NCI-H2029 (cell line): ENCODE data around the gene CNIH2.
"Not testable (repeated sequence)": the region's sequence is repeated elsewhere in the genome, so short reads cannot be mapped to it uniquely, and the experiment has no call there.

ENCODE experiments used
- DNase-seq: peaks from one replicate; lab custom pipeline; 2025; lab: John Stamatoyannopoulos, UW

Gene CNIH2

DNA sequence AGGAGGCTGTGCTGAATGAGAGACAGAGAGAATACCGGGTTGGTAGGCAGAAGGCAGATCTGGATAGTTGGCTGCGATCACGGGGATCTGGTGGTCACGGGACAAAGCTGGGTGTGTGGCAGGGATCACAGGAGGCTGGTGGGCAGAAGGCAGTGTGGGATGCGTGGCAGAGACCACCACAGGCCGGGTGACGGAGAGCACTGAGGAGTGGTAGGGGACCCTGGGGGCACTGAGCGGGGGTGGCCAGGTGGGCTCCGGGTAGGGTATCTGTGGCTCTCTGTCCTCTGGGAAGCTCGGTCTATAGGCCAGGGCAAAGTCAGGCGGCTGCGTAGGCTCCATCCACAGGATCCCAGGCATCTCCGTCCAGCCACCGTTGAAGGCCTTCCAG lies 37.5 kb downstream of the CNIH2 start:
- DNase-seq: no peak

DNA sequence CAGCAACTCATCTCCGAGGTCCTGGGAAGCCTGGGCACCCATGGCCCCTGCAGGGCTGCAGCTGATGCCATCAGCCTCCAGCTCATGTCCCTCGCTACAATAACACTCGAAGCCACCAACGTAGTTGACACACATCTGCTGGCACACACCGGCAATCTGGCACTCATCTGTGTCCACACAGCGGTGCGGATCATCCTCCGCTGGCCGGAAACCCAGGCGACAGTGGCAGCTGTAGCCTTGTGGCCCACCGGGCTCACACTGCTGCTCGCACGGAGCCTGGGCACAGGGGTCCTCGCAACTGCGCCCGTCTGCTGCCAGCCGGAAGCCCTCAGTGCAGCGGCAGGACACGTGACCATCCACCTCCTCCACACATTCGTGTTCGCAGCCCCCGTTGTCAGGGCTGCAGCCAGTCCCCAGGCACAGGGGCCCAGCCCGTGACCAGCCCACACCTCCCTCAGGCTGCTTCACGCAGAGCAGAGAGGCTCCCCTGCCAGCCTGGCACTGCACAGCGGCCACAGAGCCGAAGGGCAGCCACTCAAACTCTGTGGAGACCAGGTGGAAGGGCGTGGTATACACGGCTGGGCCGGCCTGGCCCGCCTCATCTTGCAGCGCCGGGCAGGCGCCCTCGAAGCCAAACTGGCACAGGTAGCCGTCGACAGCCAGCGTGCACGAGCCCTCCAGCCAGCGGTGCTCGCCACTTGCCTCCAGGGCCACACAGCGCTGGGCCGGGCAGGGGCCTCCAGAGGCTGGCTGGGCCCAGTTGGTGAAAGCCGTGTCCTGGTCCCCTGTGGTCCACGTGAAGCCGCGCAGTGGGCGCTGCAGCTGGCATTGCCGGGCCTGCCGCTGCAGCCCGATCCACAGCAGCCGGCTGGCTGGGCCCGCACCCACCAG lies 38.2 kb downstream of the CNIH2 start:
- peak; percentile 64 for DNase-seq

DNA sequence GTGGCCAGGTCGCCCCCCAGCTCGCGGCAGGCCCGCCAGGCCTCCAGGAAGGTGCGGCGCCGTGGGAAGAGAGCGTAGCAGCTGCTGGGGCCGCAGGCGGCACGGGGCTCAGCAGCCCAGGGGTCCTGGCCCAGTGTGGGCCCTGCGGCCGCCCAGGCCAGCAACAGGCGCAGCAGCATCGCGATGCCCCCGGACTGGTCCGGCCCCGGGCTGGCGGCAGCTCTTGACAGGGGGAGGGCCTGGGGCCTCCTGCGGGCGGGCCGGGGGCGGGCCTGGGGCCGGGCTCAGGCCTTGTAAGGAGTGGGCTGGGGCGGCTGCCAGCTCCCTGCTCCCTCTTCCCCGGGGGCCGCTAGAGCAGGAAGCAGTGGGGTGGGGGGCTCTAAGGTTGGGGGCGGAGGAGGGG lies 38.9 kb downstream of the CNIH2 start, which contains the start of gene CD248:
TSS of gene CD248 (minus strand) at position 196 of the 403 bp plus-strand sequence. CDS start at position 179, 17 bp downstream.
- DNase-seq: no peak

DNA sequence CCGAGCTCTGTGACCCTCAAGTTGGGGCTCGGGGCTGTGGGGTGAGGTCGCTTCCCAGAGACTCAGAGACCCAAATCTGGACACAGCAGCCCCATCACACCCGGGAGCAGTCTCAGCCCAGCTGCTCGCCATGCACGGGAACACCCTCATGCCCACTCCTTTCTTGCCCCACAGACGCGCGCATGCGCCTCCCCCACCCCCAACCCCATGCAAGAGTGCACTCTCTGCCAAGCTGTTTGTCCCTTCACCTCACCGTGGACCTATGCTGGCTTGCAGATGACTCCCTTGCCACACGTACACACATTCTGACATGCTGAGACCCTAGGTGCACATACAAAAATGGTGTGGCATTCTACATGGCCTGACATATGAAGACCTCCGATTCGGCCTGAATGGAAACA lies 39.3 kb downstream of the CNIH2 start:
- no peak for DNase-seq

DNA sequence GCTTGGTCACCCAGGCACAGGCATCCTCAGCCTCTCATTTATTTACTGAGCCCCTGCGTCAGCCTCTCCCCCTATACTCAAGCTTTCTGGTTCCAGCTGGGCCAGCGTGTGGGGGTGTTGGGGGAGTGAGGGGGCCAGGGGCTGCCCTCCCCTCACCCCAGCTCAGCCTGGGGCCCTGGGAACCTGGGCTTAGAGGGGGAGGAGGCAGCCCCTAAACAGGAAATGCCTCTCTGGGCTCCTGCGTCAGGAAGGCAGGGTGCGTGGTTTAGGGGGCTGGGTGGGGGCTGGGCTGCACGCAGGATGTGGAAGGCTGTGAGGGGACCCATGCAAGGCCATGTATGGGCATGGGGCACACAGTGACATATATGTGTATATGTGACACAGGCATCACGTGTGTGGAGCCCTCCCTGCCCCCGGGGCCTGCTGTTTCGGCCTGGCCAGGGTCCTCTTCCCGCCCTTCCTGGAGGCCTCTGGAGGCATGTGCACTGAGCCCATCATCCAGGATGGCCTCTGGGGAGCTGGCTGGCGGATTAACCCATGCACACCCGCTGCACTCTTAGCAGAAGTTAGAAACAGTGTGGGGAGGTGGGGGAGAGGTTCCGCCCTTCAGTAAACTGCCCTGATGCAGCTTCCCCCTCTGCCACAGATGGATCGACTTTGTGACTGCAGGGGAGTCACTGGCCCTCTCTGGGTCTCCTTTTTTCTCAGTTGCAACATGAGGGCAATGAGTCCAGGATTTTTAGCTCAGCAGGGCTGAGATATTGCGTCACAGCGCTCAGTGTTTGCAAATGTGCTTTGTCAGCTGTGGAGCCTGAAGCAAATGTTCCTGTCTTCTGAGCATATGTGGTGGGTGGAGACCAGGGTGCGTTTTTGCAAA lies 40.0 kb downstream of the CNIH2 start:
- DNase-seq: no peak

DNA sequence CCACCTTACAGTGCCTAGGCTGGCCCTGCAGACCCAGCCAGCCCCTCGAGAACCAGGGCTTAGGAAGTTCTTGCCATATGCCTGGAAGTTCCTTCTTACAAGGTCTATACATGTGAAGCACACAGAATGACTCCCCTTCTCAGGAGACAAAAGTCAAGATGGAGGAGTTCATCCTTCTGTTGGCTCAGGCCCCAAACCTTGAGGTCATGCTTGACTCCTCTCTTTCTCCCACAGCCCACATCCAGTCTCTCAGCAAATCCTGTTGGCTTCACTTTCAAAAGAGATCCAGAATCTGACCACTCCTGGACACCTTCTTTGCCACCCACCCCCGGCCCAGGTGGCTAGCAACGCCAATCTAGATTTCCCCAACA lies 40.6 kb downstream of the CNIH2 start:
- no peak for DNase-seq

DNA sequence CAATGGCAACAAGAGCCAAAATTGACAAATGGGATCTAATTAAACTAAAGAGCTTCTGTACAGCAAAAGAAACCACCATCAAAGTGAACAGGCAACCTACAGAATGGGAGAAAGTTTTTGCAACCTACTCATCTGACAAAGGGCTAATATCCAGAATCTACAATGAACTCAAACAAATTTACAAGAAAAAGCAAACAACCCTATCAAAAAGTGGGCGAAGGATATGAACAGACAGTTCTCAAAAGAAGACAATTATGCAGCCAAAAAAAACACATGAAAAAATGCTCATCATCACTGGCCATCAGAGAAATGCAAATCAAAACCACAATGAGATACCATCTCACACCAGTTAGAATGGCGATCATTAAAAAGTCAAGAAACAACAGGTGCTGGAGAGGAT lies 42.3 kb downstream of the CNIH2 start:
- not testable (repeated sequence) for DNase-seq

DNA sequence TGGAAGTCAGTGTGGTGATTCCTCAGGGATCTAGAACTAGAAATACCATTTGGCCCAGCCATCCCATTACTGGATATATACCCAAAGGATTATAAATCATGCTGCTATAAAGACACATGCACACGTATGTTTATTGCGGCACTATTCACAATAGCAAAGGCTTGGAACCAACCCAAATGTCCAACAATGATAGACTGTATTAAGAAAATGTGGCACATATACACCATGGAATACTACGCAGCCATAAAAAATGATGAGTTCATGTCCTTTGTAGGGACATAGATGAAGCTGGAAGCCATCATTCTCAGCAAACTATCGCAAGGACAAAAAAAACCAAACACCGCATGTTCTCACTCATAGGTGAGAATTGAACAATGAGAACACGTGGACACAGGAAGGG lies 42.8 kb downstream of the CNIH2 start:
- not testable (repeated sequence) for DNase-seq

DNA sequence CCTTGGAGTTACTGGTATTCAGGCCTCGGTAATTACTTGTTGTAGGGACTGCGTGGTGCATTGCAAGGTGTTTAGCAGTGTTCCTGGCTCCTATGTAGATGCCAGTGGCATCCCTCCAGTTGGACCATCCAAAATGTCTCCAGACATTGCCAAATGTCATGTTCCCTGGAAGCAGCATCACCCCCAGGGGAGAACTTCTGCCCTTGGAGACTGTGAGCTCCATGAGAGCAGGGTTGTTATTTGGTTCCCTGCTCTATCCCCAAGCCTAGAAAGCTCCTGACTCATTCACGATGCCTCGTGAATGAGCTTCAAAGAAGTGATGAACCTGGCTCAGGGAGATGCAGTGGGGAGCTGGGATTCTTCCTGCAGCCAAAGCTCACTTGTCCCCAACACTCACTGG lies 43.6 kb downstream of the CNIH2 start:
- no peak for DNase-seq

DNA sequence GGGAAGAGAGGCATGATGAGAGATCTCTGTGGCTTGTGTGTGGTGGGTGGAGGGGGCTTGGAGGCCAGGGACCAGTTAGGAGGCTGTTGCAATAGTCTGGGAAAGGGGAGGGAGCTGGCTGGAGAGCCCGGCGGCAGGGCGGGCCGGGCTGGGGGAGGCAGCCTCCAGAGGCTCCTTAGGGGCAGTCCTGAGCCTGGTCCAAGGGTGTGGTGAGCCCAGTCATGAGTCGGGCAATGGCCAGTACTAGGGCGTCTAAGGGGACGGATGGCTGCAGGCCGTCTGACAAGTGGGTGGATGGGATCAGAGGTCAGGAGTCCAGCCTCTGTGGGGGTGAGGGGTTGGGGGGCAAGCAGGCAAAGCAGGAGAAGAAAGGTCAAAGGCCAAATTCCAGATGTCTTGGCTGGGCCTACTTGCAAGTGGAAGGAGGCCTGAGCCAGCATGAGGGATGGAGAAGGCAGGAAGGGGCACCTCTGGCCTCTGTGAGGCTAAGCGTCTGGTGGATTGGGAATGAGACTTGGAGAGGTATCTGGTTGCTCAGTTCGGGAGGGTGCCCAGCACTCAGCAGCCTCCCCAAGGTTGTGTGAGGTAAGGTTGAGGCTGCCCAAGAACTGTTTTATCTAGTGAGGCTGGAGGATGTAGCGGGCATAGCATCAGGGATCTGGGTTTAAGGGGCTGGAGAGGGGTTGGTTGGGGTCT lies 44.9 kb downstream of the CNIH2 start:
- no peak for DNase-seq

DNA sequence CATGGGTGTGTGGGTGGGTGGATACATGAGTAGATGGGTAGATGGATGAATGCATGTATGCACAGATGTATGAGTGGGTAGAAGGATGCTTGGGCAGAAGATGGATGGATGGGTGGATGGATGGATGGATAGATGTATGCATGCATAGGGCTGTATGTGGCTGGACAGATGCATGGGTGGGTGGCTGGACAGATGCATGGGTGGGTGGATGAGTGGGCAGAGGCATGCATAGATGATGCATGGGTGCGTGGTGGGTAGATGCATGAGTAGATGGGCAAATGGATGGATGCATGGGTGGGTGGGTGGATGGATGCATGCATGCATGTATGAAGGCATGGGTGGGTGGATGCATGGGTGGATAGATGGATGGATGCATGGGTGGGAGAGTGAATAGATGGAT lies 45.7 kb downstream of the CNIH2 start:
- DNase-seq: no peak

DNA sequence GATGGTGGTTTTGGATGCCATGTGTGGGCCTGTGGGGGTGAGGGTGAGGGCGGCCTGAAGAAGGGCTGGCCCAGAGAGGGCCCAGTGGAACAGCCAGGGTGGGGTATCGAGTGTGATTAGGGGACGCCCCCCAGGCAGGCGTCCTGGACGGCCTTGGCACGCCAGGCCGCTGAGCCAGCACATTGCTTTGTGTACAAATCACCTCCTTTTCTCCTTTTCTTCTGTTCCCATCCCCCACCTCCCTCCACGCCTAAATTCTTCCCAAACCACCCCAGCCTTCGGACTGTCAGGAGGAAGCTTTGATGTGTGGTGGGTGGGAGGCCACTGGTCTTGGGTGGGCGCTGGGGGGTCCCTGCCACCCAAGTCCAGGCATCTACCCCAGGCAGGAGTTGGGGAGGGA lies 46.7 kb downstream of the CNIH2 start:
- no peak for DNase-seq

DNA sequence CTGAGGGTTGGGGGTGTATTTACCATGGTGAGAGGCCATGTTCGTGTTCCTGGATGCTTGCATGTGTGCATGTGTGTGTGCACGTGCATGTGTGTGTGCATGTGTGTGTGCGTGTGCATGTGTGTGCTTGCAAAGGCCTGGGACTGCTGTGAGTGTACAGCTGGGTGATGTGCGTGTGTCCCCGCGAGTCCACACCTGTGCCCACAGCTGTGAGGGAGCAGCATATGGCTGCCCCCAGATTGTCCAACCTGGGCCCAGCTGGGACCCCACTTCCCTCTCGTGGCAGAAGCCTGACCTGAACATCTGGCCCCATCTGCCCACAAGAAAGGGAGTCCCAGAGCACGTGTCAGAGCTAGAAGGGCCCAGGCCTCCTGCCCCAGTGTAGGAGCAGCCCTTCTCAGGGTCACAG lies 47.3 kb downstream of the CNIH2 start:
- no peak for DNase-seq

DNA sequence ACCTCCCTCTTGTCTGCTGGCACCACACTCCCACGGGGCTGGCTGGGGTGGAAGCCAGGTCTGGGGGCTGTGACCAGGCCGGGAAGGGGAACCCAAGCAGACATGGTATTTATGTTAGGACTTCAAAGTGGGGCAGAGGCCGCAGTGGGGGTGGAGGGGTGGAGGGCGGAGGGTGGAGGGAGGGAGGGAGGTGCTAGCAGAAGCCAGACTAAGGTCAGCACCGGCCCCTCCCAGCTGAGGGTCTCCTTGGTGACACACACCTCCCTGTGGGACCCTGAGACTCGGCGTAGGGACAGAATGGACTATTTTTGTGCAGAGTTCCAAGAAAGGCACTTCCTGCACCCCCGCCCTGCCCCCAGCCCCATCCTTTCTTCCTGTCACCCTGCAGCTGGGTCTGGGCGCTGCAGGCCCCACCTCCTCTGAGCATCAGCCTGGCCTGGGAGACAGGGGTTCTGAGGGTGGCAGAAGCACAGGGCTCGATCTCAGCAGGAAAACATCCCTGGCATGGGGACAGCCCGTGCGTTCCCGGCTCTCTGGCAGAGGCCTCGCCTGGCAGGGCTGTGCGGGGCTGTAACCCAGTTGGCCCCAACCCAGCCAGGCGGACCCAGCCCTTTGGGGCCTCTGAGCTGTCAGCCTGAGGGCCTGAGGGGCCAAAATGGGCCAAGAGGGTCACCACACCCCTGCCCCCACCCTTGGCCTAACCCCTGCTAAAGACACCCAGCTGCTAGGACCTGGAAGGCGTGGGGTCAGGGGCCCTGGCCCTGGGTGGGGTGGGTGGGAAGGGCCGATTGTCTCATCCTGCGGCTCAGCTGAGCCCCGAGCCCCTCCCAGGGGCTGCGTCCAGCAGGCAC lies 48.5 kb downstream of the CNIH2 start:
- no peak for DNase-seq

DNA sequence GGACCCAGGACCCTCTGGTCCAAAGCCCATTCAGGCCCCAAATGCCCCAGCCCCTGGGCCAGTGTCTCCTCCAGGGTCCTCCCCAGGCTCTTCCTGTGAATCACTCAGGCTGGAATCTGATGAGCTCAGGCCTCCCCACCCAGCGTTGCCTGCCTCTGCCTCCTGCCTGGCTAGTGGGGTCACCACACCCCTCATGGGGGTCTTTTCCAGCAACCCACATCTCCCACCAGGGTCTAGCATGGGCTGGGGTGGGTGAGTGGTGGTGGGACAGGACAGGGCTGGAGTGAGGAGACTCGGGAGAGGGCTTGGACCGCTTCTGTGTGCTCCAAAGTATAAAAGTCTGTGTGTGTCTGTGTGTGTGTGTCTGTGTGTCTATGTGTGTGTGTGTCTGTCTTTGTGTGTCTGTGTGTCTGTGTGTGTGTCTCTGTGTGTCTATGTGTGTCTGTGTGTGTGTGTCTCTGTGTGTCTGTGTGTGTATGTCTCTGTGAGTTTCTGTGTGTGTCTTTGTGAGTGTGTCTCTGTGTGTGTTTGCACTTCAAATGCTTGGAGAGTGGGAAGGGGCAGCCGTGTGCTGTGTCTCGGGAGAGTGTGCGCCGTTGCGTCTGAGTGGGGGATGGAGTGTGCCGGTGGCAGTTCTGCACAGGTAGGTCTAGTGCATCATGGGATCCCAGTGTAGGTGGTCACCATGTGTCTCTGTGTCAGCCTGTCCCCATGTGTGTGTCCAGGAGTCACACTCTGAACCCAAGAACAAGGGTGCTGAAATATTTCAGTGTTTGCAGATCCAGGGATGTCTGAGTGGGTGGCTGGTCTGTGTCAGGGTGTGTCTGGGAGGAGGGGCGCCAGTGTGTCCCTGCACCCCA lies 49.4 kb downstream of the CNIH2 start:
- no peak for DNase-seq

DNA sequence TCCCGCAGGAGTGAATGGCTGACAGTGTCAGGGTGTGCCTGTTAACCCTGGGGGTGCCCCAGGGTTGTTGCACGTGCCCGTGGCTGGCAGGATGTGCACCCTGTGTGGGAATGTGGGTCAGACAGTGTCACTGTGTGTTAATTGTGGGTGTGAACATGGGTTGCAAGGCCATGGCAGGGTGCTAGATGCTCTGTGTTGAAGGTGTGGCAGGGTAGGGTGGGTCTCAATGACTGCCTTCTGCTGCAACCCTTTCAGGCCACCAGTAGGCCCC lies 50.0 kb downstream of the CNIH2 start:
- no peak for DNase-seq

DNA sequence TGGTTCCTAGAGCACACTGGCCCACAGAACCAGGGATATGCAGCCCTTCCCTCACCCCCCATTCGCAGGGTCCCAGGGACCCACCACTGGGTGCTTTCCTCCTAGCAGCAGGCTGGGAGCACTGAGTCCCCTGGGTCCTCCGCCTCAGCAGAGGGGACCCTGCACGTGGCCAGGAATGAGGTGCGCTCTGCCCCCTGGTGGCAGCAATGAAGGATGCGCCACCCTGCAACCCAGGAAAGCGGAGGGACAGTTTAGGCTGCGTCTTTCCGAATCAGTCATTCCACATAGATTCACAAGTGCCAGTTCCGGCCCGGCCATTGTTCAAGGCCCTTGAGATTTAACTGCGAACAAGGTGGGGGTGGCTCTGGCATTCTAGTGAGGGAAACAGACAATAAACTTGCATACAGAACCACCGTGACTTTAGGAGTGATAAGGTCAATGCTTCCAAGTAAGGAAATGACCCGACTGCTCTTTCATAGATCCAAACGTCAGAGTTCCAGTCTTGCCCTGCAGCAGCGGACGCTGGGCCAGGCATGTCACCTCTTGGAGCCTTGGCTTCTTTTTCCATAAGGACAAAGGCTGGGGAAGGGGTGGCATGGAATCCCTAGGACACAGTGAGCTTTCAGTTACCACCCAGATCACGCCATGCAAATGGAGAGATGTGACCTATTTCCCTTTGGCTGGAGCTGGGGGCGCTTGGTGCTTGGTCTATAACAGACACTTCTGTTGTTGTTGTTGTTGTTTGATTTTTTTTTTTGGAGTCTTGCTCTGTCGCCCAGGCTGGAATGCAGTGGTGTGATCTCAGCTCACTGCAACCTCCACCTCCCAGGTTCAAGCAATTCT lies 50.5 kb downstream of the CNIH2 start:
- peak; percentile 61 for DNase-seq

DNA sequence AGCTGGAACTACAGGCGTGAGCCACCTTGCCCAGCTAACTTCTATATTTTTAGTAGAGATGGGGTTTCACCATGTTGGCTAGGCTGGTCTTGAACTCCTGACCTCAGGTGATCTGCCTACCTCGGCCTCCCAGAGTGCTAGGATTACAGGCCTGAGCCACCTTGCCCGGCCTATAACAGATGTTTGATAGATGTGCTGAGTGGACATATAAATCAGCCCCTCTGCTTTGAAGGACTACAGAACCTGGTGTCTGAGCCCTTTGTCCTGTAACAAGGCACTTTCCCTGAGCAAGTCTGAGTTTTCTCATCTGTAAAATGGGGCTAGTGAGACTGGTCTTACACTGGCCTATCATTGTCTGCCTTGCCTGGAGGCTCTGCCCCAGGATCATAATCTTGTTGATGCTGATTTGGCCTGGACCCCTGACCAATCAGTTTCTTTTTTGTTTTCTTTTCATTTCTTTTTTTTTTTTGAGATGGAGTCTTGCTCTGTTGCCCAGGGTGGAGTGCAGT lies 51.2 kb downstream of the CNIH2 start:
- no peak for DNase-seq

DNA sequence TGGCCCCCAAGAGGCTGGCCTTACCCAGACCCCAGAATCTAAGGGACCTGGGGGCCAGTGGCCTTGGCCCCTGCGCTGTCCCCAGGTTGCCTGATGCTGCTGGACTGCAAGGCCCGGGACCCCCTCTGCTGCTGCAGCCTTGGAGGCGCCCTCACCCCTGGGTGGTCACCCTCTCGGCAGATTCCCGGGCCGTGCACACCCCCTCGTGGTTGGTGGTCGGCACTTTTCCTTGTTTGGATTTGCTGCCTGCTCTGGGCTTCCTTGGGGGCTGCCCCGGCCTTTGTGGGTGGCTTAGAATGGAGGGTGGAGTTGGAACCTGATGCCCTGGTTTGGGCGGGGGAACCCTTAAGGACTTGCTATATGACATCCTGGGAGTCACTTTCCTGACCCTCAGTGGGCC lies 53.0 kb downstream of the CNIH2 start:
- no peak for DNase-seq
